Frontal cortex (tissue), 4 donors: ENCODE measurements around the gene SLIT3. TPM values are rescaled to one million over a fixed set of nuclear protein-coding genes. Genes with fewer than 3 reads are reported as not detected.

Source experiments
- DNase-seq, 2 donors: peaks; one replicate each; pipeline ENCODE4 v3.0.0; 2012; ENCODE audit warnings: low spot score in 2 of 2
- FAIRE-seq: peaks from 2 replicates; lab custom pipeline; 2012; peaks lifted over from hg19 to GRCh38; lab: Jason Lieb, UNC
- total RNA-seq: library from RNA; depleted of rRNA; stranded (reverse); fragments of >200 nt; gene quantifications from one replicate; pipeline ENCODE4 v1.2.3, GENCODE V29; 2014
- donor health status: control.
- donor health status: control.
- donor health status: control.

The SLIT3 gene
- 2.0 TPM for total RNA-seq

GRCh38 chr5:169300468-169301385 is at the start of gene SLIT3:
Gene SLIT3, minus strand, starts transcription at chr5:169301139. Its CDS starts 430 bp downstream, at chr5:169300709.
- DNase-seq (peak; percentile 38 to 42), FAIRE-seq (no peak)

GRCh38 chr5:169350016-169350415 is 49.1 kb upstream of the SLIT3 start:
- DNase-seq (no peak), FAIRE-seq (no peak)

- FAIRE-seq (no peak), DNase-seq (no peak)
Observed at GRCh38 chr5:169347786-169348185, 46.8 kb upstream of the SLIT3 start.

- no peak for FAIRE-seq
- no peak for DNase-seq
Observed at GRCh38 chr5:169344629-169345028, 43.7 kb upstream of the SLIT3 start.

GRCh38 chr5:169343766-169344165 is 42.8 kb upstream of the SLIT3 start:
- FAIRE-seq (no peak), DNase-seq (no peak)

GRCh38 chr5:169341556-169341955 is 40.6 kb upstream of the SLIT3 start:
- DNase-seq, result no peak
- no peak for FAIRE-seq

- FAIRE-seq, result no peak
- no peak for DNase-seq
Observed at GRCh38 chr5:169339869-169340268, 38.9 kb upstream of the SLIT3 start.

- FAIRE-seq (no peak), DNase-seq (no peak)
Observed at GRCh38 chr5:169336242-169336641, 35.3 kb upstream of the SLIT3 start.

- DNase-seq (no peak), FAIRE-seq (no peak)
Observed at GRCh38 chr5:169335806-169336205, 34.9 kb upstream of the SLIT3 start.

- no peak for FAIRE-seq
- DNase-seq, result no peak
Observed at GRCh38 chr5:169333518-169333917, 32.6 kb upstream of the SLIT3 start.

GRCh38 chr5:169331292-169331852 is 30.4 kb upstream of the SLIT3 start:
- DNase-seq (no peak), FAIRE-seq (no peak)

- DNase-seq (no peak), FAIRE-seq (no peak)
Observed at GRCh38 chr5:169328401-169328800, 27.5 kb upstream of the SLIT3 start.

GRCh38 chr5:169325273-169325672 is 24.3 kb upstream of the SLIT3 start:
- DNase-seq (no peak), FAIRE-seq (no peak)

- DNase-seq, result no peak
- FAIRE-seq, result no peak
Observed at GRCh38 chr5:169318556-169318955, 17.6 kb upstream of the SLIT3 start.

- FAIRE-seq, result no peak
Observed at GRCh38 chr5:169307646-169308045, 6.7 kb upstream of the SLIT3 start.

GRCh38 chr5:169305366-169305765 is 4.4 kb upstream of the SLIT3 start:
- DNase-seq (no peak), FAIRE-seq (no peak)

More at GRCh38 chr5:169307646-169308045, 6.7 kb upstream of the SLIT3 start:
- DNase-seq, result no peak

- FAIRE-seq (no peak), DNase-seq (no peak)
Observed at GRCh38 chr5:169304175-169304574, 3.2 kb upstream of the SLIT3 start.

GRCh38 chr5:169303119-169303515 is 2.2 kb upstream of the SLIT3 start:
- no peak for FAIRE-seq
- no peak for DNase-seq

- DNase-seq (peak; percentile 37 to 63), FAIRE-seq (peak; percentile 10)
Observed at GRCh38 chr5:169302491-169303118, 1.7 kb upstream of the SLIT3 start.

GRCh38 chr5:169301986-169302385 is 1.0 kb upstream of the SLIT3 start:
- no peak for DNase-seq
- FAIRE-seq, result no peak

GRCh38 chr5:169301386-169301934 is 521 bp upstream of the SLIT3 start:
- DNase-seq (no peak), FAIRE-seq (no peak)
